Stimulated activated naive CD8-positive, alpha-beta T cell treated with anti-CD3 and anti-CD28 coated beads, Interleukin-15, amount 100 ng/mL, for 72 hours (primary cell): ENCODE data around the gene EMX2.
A peak's percentile ranks its signal among the peaks of the same experiment; 100 is the strongest.
"Not testable (repeated sequence)": the region's sequence is repeated elsewhere in the genome, so short reads cannot be mapped to it uniquely, and the experiment has no call there.

Source experiments
- ATAC-seq: fragments of 150-1000 bp; cut with Tn5 transposase; 2 replicates; pipeline ENCODE4 v1.10.0; 2021; ENCODE audit warnings: mild to moderate bottlenecking, moderate library complexity
- DNase-seq, 2 donors: peaks; one replicate each; pipeline ENCODE4 v3.0.0; 2021 to 2022
- H3K27ac Mint-ChIP-seq, 2 donors: one replicate each; pipeline ENCODE4 v1.8.0; 2022; ENCODE audit warnings: mild to moderate bottlenecking in 2 of 2, mixed read lengths in 2 of 2, moderate library complexity in 2 of 2
- H3K27me3 Mint-ChIP-seq: one replicate; pipeline ENCODE4 v1.8.0; 2022; ENCODE audit warnings: mixed read lengths
- H3K4me1 Mint-ChIP-seq: one replicate; pipeline ENCODE4 v1.8.0; 2022; ENCODE audit warnings: mild to moderate bottlenecking, mixed read lengths
- H3K4me3 Mint-ChIP-seq, 2 donors: one replicate each; pipeline ENCODE4 v1.8.0; 2022; ENCODE audit warnings: mild to moderate bottlenecking in 2 of 2, mixed read lengths in 2 of 2, moderate library complexity in 1 of 2
- H3K9me3 Mint-ChIP-seq, 2 donors: one replicate each; pipeline ENCODE4 v1.8.0; 2022; ENCODE audit warnings: mixed read lengths in 2 of 2

EMX2 gene

DNA sequence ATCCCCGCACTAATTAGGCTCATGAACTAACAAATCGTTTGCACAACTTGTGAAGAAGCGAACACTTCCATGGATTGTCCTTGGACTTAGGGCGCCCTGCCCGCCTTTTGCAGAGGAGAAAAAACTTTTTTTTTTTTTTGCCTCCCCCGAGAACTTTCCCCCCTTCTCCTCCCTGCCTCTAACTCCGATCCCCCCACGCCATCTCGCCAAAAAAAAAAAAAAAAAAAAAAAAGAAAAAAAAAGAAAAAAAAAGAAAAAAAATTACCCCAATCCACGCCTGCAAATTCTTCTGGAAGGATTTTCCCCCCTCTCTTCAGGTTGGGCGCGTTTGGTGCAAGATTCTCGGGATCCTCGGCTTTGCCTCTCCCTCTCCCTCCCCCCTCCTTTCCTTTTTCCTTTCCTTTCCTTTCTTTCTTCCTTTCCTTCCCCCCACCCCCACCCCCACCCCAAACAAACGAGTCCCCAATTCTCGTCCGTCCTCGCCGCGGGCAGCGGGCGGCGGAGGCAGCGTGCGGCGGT is at the start of gene EMX2:
EMX2 (plus strand) TSS at position 41 of the 519 bp plus-strand sequence. CDS start 522 bp downstream, outside the sequence.
- DNase-seq, result no peak
- H3K27ac Mint-ChIP-seq, result peak within 1 kb of the TSS in 1 of 2 donors; percentile 89
- no peak for ATAC-seq
- H3K4me3 Mint-ChIP-seq, result peak within 1 kb of the TSS; percentile 62 to 75
- no peaks in the 10 kb centered on the region for H3K9me3 Mint-ChIP-seq
- peaks cover 100% of the 10 kb centered on the region for H3K27me3 Mint-ChIP-seq
- peaks cover 73% of the 10 kb centered on the region for H3K4me1 Mint-ChIP-seq

DNA sequence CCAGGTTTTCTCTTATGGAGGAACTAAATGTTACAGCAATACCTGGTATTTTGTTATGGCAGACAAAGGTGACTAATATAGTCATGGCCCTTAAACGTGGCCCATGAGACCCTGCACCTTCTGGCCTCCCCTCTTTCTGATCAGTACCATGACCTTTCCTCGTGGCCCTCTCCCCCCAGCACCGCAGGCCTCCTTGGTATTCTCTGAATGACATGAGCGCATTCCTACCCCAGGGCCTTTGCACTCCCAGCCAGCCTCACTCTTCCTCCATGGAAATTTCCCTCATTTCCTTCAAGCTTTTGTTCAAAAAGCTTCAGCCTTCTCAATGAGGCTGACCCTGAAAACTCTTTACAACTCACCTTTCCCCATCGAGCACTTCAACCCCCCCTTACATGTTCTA is 46.5 kb upstream of the EMX2 start:
- Mint-ChIP-seq H3K4me3 (no peak overlapping the region), H3K9me3 (no peaks in the 10 kb centered on the region), H3K4me1 (peaks cover 5% of the 10 kb centered on the region), H3K27ac (no peak overlapping the region), H3K27me3 (peaks cover 39% of the 10 kb centered on the region)
- ATAC-seq (no peak), DNase-seq (no peak)

DNA sequence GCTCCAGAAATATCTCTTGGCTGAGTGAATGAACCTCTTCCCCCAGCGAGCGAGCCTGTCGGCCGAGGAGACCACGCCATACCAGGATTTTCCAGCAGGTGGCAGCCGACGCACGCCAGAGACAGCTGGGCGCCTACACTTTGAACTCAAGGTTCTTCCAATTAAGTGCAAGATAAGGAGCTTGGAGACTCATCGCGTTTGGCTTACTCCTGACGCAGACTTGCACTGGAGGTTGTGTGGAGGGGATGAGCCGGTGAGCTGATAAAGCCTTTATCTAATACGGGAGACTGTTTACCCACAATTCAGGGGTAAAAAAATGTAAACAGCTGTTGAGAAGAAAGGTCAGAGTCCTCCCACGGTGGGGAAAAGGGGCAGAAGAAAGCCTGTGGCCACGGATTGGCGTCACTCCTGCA is 45.9 kb upstream of the EMX2 start:
- H3K27me3 Mint-ChIP-seq, result peaks cover 36% of the 10 kb centered on the region
- peak; percentile 64 to 65 for DNase-seq
- ATAC-seq, result peak; percentile 72
- no peak overlapping the region for H3K27ac Mint-ChIP-seq
- no peak overlapping the region for H3K4me3 Mint-ChIP-seq
- H3K9me3 Mint-ChIP-seq, result no peaks in the 10 kb centered on the region
- H3K4me1 Mint-ChIP-seq, result peaks cover 5% of the 10 kb centered on the region

DNA sequence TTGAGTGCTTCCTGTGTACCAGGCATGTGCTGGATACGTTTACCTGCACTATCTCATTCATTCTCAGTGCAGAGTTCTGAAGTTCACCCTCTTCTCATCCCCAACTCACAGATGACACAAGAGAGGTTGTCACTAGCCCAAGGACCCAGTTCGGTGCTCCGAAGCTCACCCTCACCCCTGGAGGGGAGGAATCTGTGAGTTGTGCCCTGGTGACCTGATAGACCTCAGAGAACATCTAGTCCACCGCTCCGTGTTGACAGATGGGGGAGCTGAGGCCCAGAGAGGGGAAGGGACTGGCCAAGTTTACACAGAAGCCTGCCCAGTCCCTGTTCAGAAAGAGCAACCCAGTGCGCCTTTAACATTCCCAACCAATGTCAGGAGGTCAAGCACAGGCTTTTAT is 44.8 kb upstream of the EMX2 start:
- Mint-ChIP-seq H3K4me3 (no peak overlapping the region), H3K4me1 (peaks cover 5% of the 10 kb centered on the region), H3K9me3 (no peaks in the 10 kb centered on the region), H3K27ac (no peak overlapping the region), H3K27me3 (peaks cover 45% of the 10 kb centered on the region)
- no peak for ATAC-seq
- DNase-seq, result no peak

DNA sequence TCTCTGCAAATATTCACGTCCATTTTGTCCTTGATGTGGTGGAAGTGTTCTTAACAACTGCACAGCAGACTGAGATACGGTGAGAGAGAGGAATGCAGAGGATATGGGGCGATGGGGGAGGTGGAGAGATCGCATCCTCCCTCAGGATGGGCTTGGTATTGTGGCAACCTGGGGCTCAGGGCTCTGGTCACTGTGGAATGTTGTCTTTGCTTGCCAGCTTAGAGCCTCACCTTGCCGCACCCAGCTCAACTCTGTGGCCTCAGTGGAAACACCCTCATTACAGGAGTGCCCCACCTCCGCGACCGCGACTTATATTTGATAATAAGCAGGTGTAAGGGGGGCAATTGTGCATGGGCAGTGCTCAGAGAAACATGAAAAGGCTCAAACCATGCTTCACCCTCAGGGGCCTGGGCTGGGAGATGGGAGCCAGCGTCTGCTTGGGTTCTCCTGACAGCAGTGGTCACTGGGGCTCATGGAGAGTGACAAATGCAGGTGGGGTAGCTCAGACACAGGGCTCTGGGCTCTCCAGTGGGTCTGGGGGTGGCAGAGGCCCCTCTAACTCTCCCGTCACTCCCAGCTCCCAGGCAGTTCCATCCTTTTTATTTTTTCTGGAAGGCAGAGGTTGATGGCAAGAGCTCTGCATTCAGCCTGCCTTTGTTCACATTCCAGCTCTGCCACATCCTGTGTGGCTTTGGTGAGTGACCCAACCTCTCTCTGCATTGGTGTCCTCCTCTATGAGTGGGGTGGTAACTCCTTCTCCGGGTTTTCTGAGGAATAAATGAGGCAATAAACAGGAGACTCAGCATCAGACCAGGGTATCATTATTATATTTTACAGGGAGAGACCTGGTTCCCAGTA is 43.1 kb upstream of the EMX2 start:
- Mint-ChIP-seq H3K9me3 (no peaks in the 10 kb centered on the region), H3K27ac (no peak overlapping the region), H3K4me1 (peaks cover 5% of the 10 kb centered on the region), H3K27me3 (peaks cover 43% of the 10 kb centered on the region), H3K4me3 (no peak overlapping the region)
- DNase-seq (no peak), ATAC-seq (no peak)

DNA sequence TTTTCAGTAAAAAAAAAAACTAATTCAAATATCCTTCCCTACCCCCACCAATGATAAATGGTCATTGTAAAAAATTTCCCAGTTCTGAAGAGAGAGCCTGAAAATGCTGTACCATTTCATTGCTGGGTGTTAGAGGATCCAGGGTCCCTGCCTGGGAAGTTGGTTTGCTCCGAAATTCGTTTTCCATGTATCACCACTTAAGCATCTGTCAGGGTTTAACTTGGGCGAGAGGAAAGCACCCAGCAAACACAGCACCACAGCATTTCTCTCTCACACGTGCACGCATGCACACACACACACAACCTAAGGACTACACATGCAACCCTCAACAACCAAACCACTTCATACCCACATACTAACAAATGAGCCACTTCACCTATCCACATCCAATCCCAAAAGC is 42.1 kb upstream of the EMX2 start:
- H3K27me3 Mint-ChIP-seq, result peaks cover 38% of the 10 kb centered on the region
- ATAC-seq, result no peak
- H3K4me1 Mint-ChIP-seq, result peaks cover 5% of the 10 kb centered on the region
- H3K27ac Mint-ChIP-seq, result no peak overlapping the region
- DNase-seq, result no peak
- no peaks in the 10 kb centered on the region for H3K9me3 Mint-ChIP-seq
- H3K4me3 Mint-ChIP-seq, result no peak overlapping the region

DNA sequence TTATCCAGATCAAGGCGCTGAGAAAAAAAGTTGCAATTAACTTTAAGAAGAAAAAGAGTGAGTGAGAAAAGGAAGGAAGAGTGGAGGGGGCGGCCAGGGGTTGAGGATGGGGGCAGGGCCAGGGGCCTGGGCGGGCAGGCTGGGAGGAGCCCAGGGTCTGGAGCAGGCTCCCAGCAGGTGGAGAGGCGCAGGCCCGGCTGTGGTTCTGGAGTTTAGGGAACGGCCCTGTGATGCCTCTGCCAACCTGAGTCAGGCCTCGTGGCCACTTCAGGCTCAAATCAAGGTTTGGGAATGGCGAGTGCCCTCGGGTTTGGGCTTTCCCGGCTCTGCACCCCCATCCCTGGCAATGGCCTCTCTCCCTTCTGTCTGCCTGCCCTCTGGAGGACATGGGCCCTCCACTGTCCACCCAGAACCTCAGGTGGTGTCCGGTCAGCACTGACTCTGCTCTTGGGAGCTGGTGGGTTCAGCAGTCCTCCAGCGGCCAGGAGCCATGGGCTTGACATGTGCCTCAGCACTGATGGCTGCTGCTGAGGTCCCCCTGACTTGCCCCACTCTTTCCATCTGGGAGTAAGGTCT is 41.0 kb upstream of the EMX2 start:
- peaks cover 30% of the 10 kb centered on the region for H3K27me3 Mint-ChIP-seq
- no peak for ATAC-seq
- no peak overlapping the region for H3K27ac Mint-ChIP-seq
- no peak for DNase-seq
- peaks cover 4% of the 10 kb centered on the region for H3K4me1 Mint-ChIP-seq
- no peak overlapping the region for H3K4me3 Mint-ChIP-seq
- no peaks in the 10 kb centered on the region for H3K9me3 Mint-ChIP-seq

DNA sequence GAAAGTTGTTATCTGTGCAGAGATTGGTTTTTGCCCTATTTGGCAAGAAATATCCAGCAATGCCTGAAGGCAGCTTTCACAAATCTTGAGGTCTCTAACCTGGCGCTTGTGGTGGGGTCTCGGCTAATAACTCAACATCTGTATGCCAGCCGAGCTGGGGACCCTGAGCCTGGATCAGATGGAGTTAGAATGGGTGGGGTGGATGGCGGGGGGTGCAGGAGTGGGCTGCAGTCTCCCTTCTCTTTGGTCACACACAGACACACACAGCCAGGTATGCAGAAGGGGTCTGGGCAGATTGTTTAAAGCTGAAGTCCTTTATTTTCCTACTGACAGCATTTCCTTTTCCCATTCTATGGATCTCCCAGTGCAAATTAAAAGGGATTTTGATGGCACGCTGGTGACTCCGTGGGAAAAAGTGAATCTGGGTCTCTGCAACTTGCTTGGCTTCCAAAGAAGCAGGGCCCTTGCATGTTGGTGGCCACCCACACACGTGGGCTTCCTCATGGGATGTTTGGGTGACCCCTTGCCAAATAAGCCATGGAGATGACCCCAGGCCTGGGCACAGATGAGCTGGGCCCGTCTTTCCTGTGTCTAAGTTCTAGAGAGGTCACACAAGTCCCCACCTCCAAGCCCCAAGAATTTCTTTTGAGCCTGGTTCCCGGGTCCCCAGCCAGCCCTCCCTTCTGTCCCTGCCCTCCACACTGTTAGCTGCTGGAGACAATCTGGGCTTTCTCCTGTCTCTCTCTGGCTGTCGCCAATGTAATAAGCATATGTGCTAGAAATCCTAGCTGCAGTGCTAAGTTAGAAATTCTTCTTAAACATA is 39.9 kb upstream of the EMX2 start:
- no peaks in the 10 kb centered on the region for H3K9me3 Mint-ChIP-seq

DNA sequence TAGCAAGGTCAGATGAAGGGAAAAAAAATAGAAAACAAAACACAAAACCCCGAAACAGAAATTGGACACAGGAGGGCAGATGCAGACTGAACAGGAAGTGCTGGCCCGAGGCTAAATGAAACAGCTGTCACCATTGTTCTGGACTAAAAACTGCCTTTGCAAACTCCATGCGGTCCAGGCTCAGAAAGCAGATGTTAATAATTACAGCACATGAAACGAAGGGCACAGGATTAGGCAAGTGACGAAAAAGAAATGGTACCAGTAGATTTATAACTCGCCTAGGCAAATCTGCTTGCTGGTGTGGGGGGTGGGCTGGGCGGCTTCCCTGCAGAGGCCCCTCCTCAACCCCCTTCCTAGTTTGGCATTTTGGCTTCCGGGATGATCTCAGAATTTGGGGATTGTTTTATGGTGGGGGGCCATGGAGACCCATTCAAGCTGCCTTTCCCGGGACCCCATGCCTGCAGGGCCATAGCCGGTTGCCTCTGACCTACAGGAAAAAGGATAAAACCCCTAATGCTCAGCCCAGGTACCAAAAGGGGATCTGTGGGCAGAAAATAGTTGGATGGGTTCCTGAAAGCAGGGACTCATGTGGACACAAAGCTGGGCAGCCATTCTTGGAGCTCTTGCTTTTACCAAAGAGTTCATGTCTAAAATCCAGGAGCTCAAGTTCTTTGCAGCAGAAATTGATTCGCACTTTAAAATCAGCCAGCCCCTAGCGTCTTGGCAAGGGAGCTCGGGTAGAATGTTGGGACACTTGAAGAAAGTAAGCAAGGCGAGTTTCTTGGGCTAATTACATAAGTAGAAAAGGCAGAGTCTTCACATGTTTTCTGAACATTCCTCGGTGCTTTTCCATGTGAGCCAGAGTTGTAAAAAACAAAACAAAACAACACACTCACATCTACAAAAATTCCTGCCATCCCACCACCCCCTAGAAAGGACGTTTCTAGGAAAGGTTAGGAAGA is 39.0 kb upstream of the EMX2 start:
- no peaks in the 10 kb centered on the region for H3K4me1 Mint-ChIP-seq
- no peaks in the 10 kb centered on the region for H3K9me3 Mint-ChIP-seq
- DNase-seq, result no peak
- no peak for ATAC-seq
- H3K27me3 Mint-ChIP-seq, result peaks cover 26% of the 10 kb centered on the region
- no peak overlapping the region for H3K4me3 Mint-ChIP-seq
- no peak overlapping the region for H3K27ac Mint-ChIP-seq

More for the DNA sequence above, 39.9 kb upstream of the EMX2 start:
- Mint-ChIP-seq H3K4me1 (no peaks in the 10 kb centered on the region), H3K4me3 (no peak overlapping the region), H3K27ac (no peak overlapping the region), H3K27me3 (peaks cover 26% of the 10 kb centered on the region)
- DNase-seq (no peak), ATAC-seq (no peak)

DNA sequence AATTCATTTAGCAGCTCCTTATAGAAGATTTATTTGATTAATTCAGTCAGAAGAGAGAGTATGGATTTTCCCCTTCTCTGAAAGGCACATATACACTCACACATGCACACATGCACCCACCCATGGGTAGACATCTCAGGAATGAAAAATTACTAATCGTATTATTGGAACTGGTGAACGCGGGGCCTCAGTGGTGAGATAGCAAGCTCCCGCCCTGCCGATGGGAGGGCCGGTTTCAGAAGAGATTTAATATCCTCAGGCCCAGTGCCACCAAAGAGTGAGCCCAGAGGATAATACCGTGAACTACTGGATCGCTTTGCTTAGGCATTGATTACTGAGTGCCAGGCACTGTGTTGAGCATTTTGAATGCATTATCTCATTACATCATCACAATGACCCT is 38.0 kb upstream of the EMX2 start:
- no peak for ATAC-seq
- no peak overlapping the region for H3K27ac Mint-ChIP-seq
- no peak overlapping the region for H3K4me3 Mint-ChIP-seq
- no peak for DNase-seq
- H3K4me1 Mint-ChIP-seq, result no peaks in the 10 kb centered on the region
- peaks cover 30% of the 10 kb centered on the region for H3K27me3 Mint-ChIP-seq
- no peaks in the 10 kb centered on the region for H3K9me3 Mint-ChIP-seq

DNA sequence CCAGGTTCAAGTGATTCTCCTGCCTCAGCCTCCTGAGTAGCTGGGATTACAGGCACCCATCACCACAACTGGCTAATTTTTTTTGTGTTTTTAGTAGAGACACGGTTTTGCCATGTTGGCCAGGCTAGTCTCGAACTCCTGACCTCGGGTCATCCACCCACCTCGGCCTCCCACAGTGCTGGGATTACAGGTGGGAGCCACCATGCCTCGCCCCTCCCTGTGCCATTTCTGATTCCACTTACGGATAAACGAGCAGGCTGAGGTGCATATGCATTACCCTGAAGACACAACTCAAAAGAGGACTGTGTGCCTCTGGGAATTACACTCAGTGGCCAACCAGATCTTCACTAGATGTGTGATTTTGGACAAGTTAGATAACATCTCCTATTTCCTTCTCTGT is 35.5 kb upstream of the EMX2 start:
- peaks cover 43% of the 10 kb centered on the region for H3K27me3 Mint-ChIP-seq
- not testable (repeated sequence) for H3K27ac Mint-ChIP-seq, H3K4me1 Mint-ChIP-seq, H3K4me3 Mint-ChIP-seq, DNase-seq, ATAC-seq, H3K9me3 Mint-ChIP-seq

DNA sequence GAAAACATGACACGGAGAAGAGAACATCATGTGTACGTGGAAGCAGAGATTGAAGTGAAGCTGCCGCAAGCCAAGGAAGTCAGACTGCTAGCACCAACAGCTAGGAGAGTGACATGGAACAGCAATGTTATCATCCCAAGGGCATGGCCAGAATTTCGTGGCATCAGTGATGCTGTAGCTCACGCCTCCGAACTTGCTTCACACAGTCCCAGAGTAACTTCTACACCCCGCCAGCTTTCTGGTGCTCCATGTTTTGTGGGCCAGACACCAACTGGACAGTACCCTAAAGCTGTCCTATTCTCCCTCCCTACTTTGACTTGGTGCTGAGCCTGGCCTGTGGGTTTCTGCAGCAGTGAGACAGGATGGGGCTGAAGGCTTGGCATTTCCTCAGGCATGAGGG is 33.0 kb upstream of the EMX2 start:
- Mint-ChIP-seq H3K4me1 (no peaks in the 10 kb centered on the region), H3K27ac (no peak overlapping the region), H3K27me3 (peaks cover 50% of the 10 kb centered on the region), H3K4me3 (no peak overlapping the region), H3K9me3 (no peaks in the 10 kb centered on the region)
- DNase-seq, result no peak
- ATAC-seq, result no peak

DNA sequence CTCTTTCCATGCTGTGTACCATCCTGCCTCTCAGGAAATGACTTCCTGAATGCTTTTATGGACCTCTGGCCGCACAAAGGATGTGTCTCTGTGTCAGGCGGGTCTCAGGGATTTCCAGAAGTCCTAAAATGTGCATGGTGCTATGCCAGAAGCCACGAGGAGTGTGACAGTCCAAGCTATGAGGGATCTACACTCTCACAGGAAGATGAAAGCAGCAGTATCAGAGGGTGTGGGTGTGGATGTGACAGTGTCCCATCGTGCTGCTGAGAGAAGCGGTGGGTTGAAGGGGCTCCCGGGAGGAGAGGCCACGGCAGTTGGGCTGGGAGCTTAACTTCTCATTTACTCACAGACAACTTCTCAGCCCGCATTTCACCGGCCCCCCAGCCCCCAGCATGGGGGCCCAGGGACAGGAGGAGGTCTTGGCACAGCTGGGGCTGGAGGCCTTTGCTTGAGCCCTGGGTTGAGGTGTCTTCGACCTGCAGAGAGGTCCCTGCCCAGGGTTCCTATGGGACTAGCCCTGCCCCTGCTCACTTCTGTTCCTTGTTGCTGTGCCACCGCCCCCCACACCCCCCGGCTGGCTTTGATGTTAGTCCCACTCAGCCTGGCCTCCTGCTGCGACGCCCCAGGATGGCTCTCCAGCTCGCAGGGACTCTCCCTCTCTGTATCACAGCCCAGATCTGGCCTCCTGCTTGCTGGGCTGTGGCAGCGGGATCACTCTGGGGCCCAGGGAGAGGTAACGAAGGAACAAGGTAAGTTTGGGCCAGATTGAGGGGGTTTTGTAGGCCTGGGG is 30.8 kb upstream of the EMX2 start:
- Mint-ChIP-seq H3K9me3 (no peaks in the 10 kb centered on the region), H3K4me3 (no peak overlapping the region), H3K27me3 (peaks cover 58% of the 10 kb centered on the region), H3K27ac (no peak overlapping the region), H3K4me1 (no peaks in the 10 kb centered on the region)
- DNase-seq (no peak), ATAC-seq (no peak)

DNA sequence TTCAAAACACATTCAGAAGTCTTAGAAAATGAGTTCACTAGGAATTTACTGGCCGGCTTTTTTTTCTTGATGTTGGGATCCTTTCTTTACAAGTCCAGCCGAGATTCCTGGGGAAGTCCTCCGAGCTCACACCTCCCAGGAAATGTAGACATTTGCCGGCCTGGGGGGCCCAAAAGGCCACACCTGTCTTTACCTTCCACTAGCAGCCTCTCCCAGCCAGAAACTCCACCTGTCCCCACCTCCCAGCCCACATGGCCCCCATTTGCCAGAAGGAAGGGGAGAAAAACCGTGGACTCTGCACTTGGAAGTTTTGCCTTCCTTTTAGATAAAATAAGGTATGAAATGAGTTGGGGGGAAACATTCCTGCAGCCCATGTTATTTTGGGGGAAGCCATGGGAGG is 27.6 kb upstream of the EMX2 start:
- Mint-ChIP-seq H3K4me3 (no peak overlapping the region), H3K4me1 (no peaks in the 10 kb centered on the region), H3K27me3 (peaks cover 68% of the 10 kb centered on the region), H3K27ac (no peak overlapping the region), H3K9me3 (no peaks in the 10 kb centered on the region)
- DNase-seq, result no peak
- ATAC-seq, result no peak
